ENCODE results near the gene BMP15. TPM values are rescaled to one million over a fixed set of nuclear protein-coding genes. Genes with fewer than 3 reads are reported as not detected.

Gene BMP15
- total RNA-seq = not detected

- H3K27ac ChIP-seq = no peak within 1 kb of the TSS
- H3K36me3 ChIP-seq = no peaks in the 10 kb centered on the region
- no peaks in the 10 kb centered on the region for H3K27me3 ChIP-seq
- DNase-seq (ENCODE audit: low spot score in 2 of 2) = no peak
- H3K9me3 ChIP-seq = no peaks in the 10 kb centered on the region
- WGBS = 68% methylated on average over 8 of the region's 9 CpGs
- no peak for TF ChIP-seq EP300 (IDR thresholded peaks at IDR 0.05)
- TF ChIP-seq POLR2AphosphoS5 (IDR thresholded peaks at IDR 0.05) = no peak
- TF ChIP-seq, protein P1, sequence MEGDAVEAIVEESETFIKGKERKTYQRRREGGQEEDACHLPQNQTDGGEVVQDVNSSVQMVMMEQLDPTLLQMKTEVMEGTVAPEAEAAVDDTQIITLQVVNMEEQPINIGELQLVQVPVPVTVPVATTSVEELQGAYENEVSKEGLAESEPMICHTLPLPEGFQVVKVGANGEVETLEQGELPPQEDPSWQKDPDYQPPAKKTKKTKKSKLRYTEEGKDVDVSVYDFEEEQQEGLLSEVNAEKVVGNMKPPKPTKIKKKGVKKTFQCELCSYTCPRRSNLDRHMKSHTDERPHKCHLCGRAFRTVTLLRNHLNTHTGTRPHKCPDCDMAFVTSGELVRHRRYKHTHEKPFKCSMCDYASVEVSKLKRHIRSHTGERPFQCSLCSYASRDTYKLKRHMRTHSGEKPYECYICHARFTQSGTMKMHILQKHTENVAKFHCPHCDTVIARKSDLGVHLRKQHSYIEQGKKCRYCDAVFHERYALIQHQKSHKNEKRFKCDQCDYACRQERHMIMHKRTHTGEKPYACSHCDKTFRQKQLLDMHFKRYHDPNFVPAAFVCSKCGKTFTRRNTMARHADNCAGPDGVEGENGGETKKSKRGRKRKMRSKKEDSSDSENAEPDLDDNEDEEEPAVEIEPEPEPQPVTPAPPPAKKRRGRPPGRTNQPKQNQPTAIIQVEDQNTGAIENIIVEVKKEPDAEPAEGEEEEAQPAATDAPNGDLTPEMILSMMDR (IDR thresholded peaks at IDR 0.05) = no peak
- TF ChIP-seq POLR2A (IDR thresholded peaks at IDR 0.05) = no peak
- H3K4me3 ChIP-seq = no peak within 1 kb of the TSS
- H3K4me1 ChIP-seq = no peaks in the 10 kb centered on the region
Measured at GRCh38 chrX:50910685-50911176, at the start of gene BMP15. TSS of gene BMP15 (plus strand) at chrX:50910735. CDS start at chrX:50910784, 49 bp downstream.

- no peak overlapping the region for H3K4me3 ChIP-seq
- H3K9me3 ChIP-seq = no peaks in the 10 kb centered on the region
- H3K4me1 ChIP-seq = no peaks in the 10 kb centered on the region
- no peaks in the 10 kb centered on the region for H3K36me3 ChIP-seq
- no peak for DNase-seq (ENCODE audit: low spot score in 2 of 2)
- no peak overlapping the region for H3K27ac ChIP-seq
- no peaks in the 10 kb centered on the region for H3K27me3 ChIP-seq
- 100% methylated on average over 1 of the region's 1 CpG for WGBS
- no peak for TF ChIP-seq EP300 (IDR thresholded peaks at IDR 0.05)
- TF ChIP-seq POLR2A (IDR thresholded peaks at IDR 0.05) = no peak
- TF ChIP-seq POLR2AphosphoS5 (IDR thresholded peaks at IDR 0.05) = no peak
- TF ChIP-seq, protein P1 (IDR thresholded peaks at IDR 0.05) = no peak
Measured at GRCh38 chrX:50863471-50863870, 47.1 kb upstream of the BMP15 start.

DNA sequence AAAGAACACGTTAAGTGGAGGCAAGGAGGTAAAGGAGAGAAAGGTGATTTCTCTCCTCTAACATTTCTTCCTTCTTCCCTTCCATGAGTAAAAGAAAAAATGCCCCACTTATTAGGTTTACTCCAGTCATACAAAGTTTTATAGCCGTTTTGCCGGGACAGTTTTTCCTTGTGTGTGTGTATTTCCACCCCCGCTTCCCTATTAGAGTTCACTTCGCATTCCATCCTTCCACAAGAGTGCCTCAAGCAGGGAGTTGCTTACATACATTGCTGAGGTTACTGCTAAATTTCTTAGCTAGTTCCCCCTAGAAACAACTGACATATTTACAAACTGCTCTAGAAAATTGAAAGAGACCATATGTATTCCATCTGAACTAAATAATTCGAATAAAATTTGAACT, 45.2 kb upstream of the BMP15 start:
- no peaks in the 10 kb centered on the region for H3K4me1 ChIP-seq
- no peaks in the 10 kb centered on the region for H3K36me3 ChIP-seq
- WGBS = 48% methylated on average over 6 of the region's 6 CpGs
- no peak for DNase-seq (ENCODE audit: low spot score in 2 of 2)
- no peaks in the 10 kb centered on the region for H3K27me3 ChIP-seq
- no peak overlapping the region for H3K4me3 ChIP-seq
- no peak overlapping the region for H3K27ac ChIP-seq
- H3K9me3 ChIP-seq = no peaks in the 10 kb centered on the region
- TF ChIP-seq EP300 (IDR thresholded peaks at IDR 0.05) = no peak
- TF ChIP-seq POLR2A (IDR thresholded peaks at IDR 0.05) = no peak
- TF ChIP-seq POLR2AphosphoS5 (IDR thresholded peaks at IDR 0.05) = no peak
- TF ChIP-seq, protein P1 (IDR thresholded peaks at IDR 0.05) = no peak

- Histone ChIP-seq H3K27me3 (no peaks in the 10 kb centered on the region), H3K27ac (no peak overlapping the region), H3K9me3 (no peaks in the 10 kb centered on the region), H3K4me1 (no peaks in the 10 kb centered on the region), H3K4me3 (no peak overlapping the region), H3K36me3 (no peaks in the 10 kb centered on the region)
- TF ChIP-seq EP300 (IDR thresholded peaks at IDR 0.05) (no peak), POLR2AphosphoS5 (IDR thresholded peaks at IDR 0.05) (no peak), POLR2A (IDR thresholded peaks at IDR 0.05) (no peak)
- TF ChIP-seq, protein P1 (IDR thresholded peaks at IDR 0.05) = no peak
- 83% methylated on average over 1 of the region's 1 CpG for WGBS
- DNase-seq (ENCODE audit: low spot score in 2 of 2) = no peak
Measured at GRCh38 chrX:50871922-50872453, 38.5 kb upstream of the BMP15 start.

GRCh38 chrX:50874876-50875275, 35.7 kb upstream of the BMP15 start:
- Histone ChIP-seq H3K36me3 (no peaks in the 10 kb centered on the region), H3K4me3 (no peak overlapping the region), H3K27ac (no peak overlapping the region), H3K9me3 (no peaks in the 10 kb centered on the region), H3K4me1 (no peaks in the 10 kb centered on the region), H3K27me3 (no peaks in the 10 kb centered on the region)
- DNase-seq (ENCODE audit: low spot score in 2 of 2) = no peak
- TF ChIP-seq POLR2AphosphoS5 (IDR thresholded peaks at IDR 0.05) (no peak), EP300 (IDR thresholded peaks at IDR 0.05) (no peak), POLR2A (IDR thresholded peaks at IDR 0.05) (no peak)
- TF ChIP-seq, protein P1 (IDR thresholded peaks at IDR 0.05) = no peak
- WGBS = 41% methylated on average over 3 of the region's 3 CpGs

All from suprapubic skin (tissue), 4 donors.